A673 (cell line): ENCODE data around the gene BPI. TPM values are rescaled to one million over a fixed set of nuclear protein-coding genes. Genes with fewer than 3 reads are reported as not detected.

ENCODE experiments used
- BruUV-seq: library from RNA; stranded (reverse); fragments of 400-500 nt; replicated peaks from 2 replicates; lab custom pipeline; 2021; lab: Mats Ljungman, UMichigan
- CTCF ChIA-PET: fragments of 300-600 bp; sonication (Branson Sonifier 250); formaldehyde crosslinking; loops from one replicate; lab custom pipeline; 2022; ENCODE audit warnings: antibody characterized with exemption; lab: Charles Lee
- POLR2A ChIA-PET: fragments of 300-600 bp; sonication (Branson Sonifier 250); formaldehyde crosslinking; loops from one replicate; lab custom pipeline; 2022; ENCODE audit warnings: antibody characterized with exemption; ENCODE audit not compliant: low non-redundant PET; lab: Charles Lee
- DNase-seq: peaks from one replicate; pipeline ENCODE4 v3.0.0-alpha.2; 2015; ENCODE audit warnings: low spot score
- H3K27ac ChIP-seq: fragments of 200-600 bp; sonication (generic); 2 replicates; pipeline ENCODE4 v1.5.1; 2016; ENCODE audit warnings: mixed run types, low read depth, mild to moderate bottlenecking, mixed read lengths, antibody characterized with exemption, low read length; ENCODE audit not compliant: poor library complexity, severe bottlenecking
- H3K27me3 ChIP-seq: fragments of 200-600 bp; sonication (generic); replicated peaks from 2 replicates; pipeline ENCODE4 v1.6.1; 2017; ENCODE audit warnings: mixed run types, low read depth, mild to moderate bottlenecking, mixed read lengths, antibody characterized with exemption, low read length; ENCODE audit not compliant: insufficient read depth, poor library complexity
- H3K36me3 ChIP-seq: fragments of 200-600 bp; sonication (generic); 2 replicates; pipeline ENCODE4 v1.6.1; 2016; ENCODE audit warnings: mixed run types, mild to moderate bottlenecking, mixed read lengths, antibody characterized with exemption, low read length; ENCODE audit not compliant: insufficient read depth, poor library complexity, severe bottlenecking
- H3K4me1 ChIP-seq: fragments of 200-600 bp; sonication (generic); 2 replicates; pipeline ENCODE4 v1.6.1; 2017; ENCODE audit warnings: mixed run types, mild to moderate bottlenecking, mixed read lengths, antibody characterized with exemption, low read length; ENCODE audit not compliant: insufficient read depth, poor library complexity, severe bottlenecking
- H3K4me3 ChIP-seq: fragments of 200-600 bp; sonication (generic); 2 replicates; pipeline ENCODE4 v1.5.1; 2016; ENCODE audit warnings: low read depth, mixed run types, mild to moderate bottlenecking, mixed read lengths, low read length; ENCODE audit not compliant: poor library complexity, severe bottlenecking
- H3K9me3 ChIP-seq: fragments of 200-600 bp; sonication (generic); 2 replicates; pipeline ENCODE4 v1.6.1; 2016; ENCODE audit warnings: mixed run types, low read depth, mild to moderate bottlenecking, mixed read lengths, antibody characterized with exemption, low read length; ENCODE audit not compliant: poor library complexity, severe bottlenecking
- CTCF ChIP-seq: fragments of 300-800, 200-600 bp; sonication (generic); conservative IDR thresholded peaks from 2 replicates; pipeline ENCODE4 v1.5.1; 2017; ENCODE audit warnings: low read depth, mild to moderate bottlenecking, antibody characterized with exemption, low read length, moderate library complexity, mixed read lengths
- EZH2 ChIP-seq: fragments of 200-600 bp; sonication (generic); IDR thresholded peaks from 2 replicates; pipeline ENCODE4 v1.6.1; 2017; ENCODE audit warnings: borderline replicate concordance, low read depth, mild to moderate bottlenecking, mixed read lengths, antibody characterized with exemption, low read length; ENCODE audit not compliant: poor library complexity, severe bottlenecking
- intact Hi-C: fragments of 100-400 bp; cut with micrococcal nuclease; formaldehyde crosslinking; loops from one replicate; pipeline ENCODE4 v1.10.0; 2022; ENCODE audit not compliant: unreplicated experiment
- total RNA-seq: library from RNA; stranded (reverse); gene quantifications from 2 replicates; pipeline ENCODE4 v1.2.3, GENCODE V29; 2021

The BPI gene
- total RNA-seq, 1 experiment from 2014 or later = not detected

- CTCF ChIA-PET = no interaction called here
- intact Hi-C loops = no loop called here
These were observed 21.2 kb downstream of the BPI start for GRCh38 chr20:38325167-38325566.

GRCh38 chr20:38325905-38326304 lies 21.9 kb downstream of the BPI start:
- POLR2A ChIA-PET = interaction anchor here (0.6 kb wide), 1 partner anchor 84 kb away, joined by 3 read pairs; no protein-coding TSS in a partner anchor
- H3K4me1 ChIP-seq = no peaks in the 10 kb centered on the region
- no peak overlapping the region for H3K4me3 ChIP-seq
- no peaks in the 10 kb centered on the region for H3K9me3 ChIP-seq
- intact Hi-C loops = no loop called here
- no TSS peak for BruUV-seq
- DNase-seq = peak; percentile 21
- H3K36me3 ChIP-seq = no peaks in the 10 kb centered on the region
- TF ChIP-seq CTCF (no peak), EZH2 (no peak)
- H3K27me3 ChIP-seq = peaks cover 22% of the 10 kb centered on the region
- CTCF ChIA-PET = no interaction called here
- H3K27ac ChIP-seq = no peak overlapping the region

More at GRCh38 chr20:38325167-38325566, 21.2 kb downstream of the BPI start:
- TF ChIP-seq EZH2 = no peak
- no peak for TF ChIP-seq CTCF
- H3K4me3 ChIP-seq = no peak overlapping the region
- no peaks in the 10 kb centered on the region for H3K4me1 ChIP-seq
- no peaks in the 10 kb centered on the region for H3K36me3 ChIP-seq
- no peak overlapping the region for H3K27ac ChIP-seq
- no peaks in the 10 kb centered on the region for H3K9me3 ChIP-seq
- no TSS peak for BruUV-seq
- DNase-seq = no peak
- H3K27me3 ChIP-seq = peaks cover 22% of the 10 kb centered on the region
- POLR2A ChIA-PET = interaction anchor here (0.6 kb wide), 1 partner anchor 83 kb away, joined by 3 read pairs; no protein-coding TSS in a partner anchor

GRCh38 chr20:38326309-38326708 lies 22.4 kb downstream of the BPI start:
- intact Hi-C loops = no loop called here
- Histone ChIP-seq H3K27me3 (peaks cover 20% of the 10 kb centered on the region), H3K4me1 (no peaks in the 10 kb centered on the region), H3K27ac (no peak overlapping the region), H3K9me3 (no peaks in the 10 kb centered on the region), H3K36me3 (no peaks in the 10 kb centered on the region), H3K4me3 (no peak overlapping the region)
- no TSS peak for BruUV-seq
- no peak for DNase-seq
- ChIA-PET POLR2A (no interaction called here), CTCF (no interaction called here)
- no peak for TF ChIP-seq EZH2
- no peak for TF ChIP-seq CTCF
